Left lung (tissue), 10 donors: ENCODE data around the gene CNNM3. TPM values are rescaled to one million over a fixed set of nuclear protein-coding genes. Genes with fewer than 3 reads are reported as not detected.
A peak's percentile ranks its signal among the peaks of the same experiment; 100 is the strongest.

Experiments
- ATAC-seq: fragments of 200-7000 bp; cut with Tn5 transposase; one replicate; pipeline ENCODE4 v1.9.1; 2020; ENCODE audit warnings: moderate library complexity
- DNase-seq, 4 donors: peaks; one replicate each; pipeline ENCODE4 v3.0.0-alpha.2; 2013 to 2020
- H3K27ac ChIP-seq, 2 donors: fragments of 200-600 bp; sonication (generic) in 1 of 2; one replicate each; pipeline versions ENCODE4 v1.5.0 to v1.8.0; 2020 to 2021
- H3K27me3 ChIP-seq, 2 donors: fragments of 200-600 bp; sonication (generic) in 1 of 2; one replicate each; pipeline versions ENCODE4 v1.5.0 to v1.8.0; 2020 to 2021
- H3K36me3 ChIP-seq, 2 donors: fragments of 200-600 bp; sonication (generic) in 1 of 2; one replicate each; pipeline versions ENCODE4 v1.5.0 to v1.8.0; 2020 to 2021
- H3K4me1 ChIP-seq, 2 donors: fragments of 200-600 bp; one replicate each; pipeline ENCODE4 v1.8.0; 2021
- H3K4me3 ChIP-seq, 2 donors: fragments of 200-600 bp; sonication (generic) in 1 of 2; one replicate each; pipeline versions ENCODE4 v1.5.0 to v1.8.0; 2020 to 2021; ENCODE audit warnings: mild to moderate bottlenecking in 1 of 2
- H3K9me3 ChIP-seq, 2 donors: fragments of 200-600 bp; sonication (generic) in 1 of 2; one replicate each; pipeline versions ENCODE4 v1.5.0 to v1.8.0; 2020 to 2021
- CTCF ChIP-seq, 2 donors: fragments of 200-600 bp; sonication (generic) in 1 of 2; IDR thresholded peaks; one replicate each; pipeline versions ENCODE4 v1.5.0 to v1.8.0; 2021; ENCODE audit warnings: antibody characterized with exemption in 2 of 2
- intact Hi-C, 2 donors: fragments of 100-400 bp; cut with DNase I; formaldehyde crosslinking; loops; one replicate each; pipeline versions ENCODE4 v1.11.2 to v1.14.2; 2022
- polyA plus RNA-seq, 6 donors: library from polyadenylated mRNA; unstranded; fragments of 120-200 nt; gene quantifications; one replicate each; pipeline ENCODE4 v1.2.1, GENCODE V29; 2013; ENCODE audit not compliant: insufficient read length in 6 of 6
- total RNA-seq, 2 donors: library from RNA; stranded (reverse); fragmentation: NEBNext Ultra II Directional; extraction: Animal tissue kit (Norgen Biotek cat#: 25700); gene quantifications; one replicate each; pipeline ENCODE4 v1.2.1, GENCODE V29; 2021
- donor health status: DM: no; HTN: yes; CAD: no.
- donor health status: DM: no; HTN: no; CAD: no.

CNNM3 gene
- total and polyA plus RNA-seq, 8 donors = 24.8 to 37.9 (median 32.2) TPM

- ATAC-seq (no peak), DNase-seq (no peak)
- no peak overlapping the region for H3K4me3 ChIP-seq
- H3K36me3 ChIP-seq = peaks cover 0 to 74% of the 10 kb centered on the region in 2 donors
- no peaks in the 10 kb centered on the region for H3K4me1 ChIP-seq
- H3K9me3 ChIP-seq = no peaks in the 10 kb centered on the region
- no peak for TF ChIP-seq CTCF (IDR thresholded peaks at IDR 0.05)
- H3K27me3 ChIP-seq = no peaks in the 10 kb centered on the region
- H3K27ac ChIP-seq = no peak overlapping the region
- intact Hi-C loops = no loop called here
Measured at GRCh38 chr2:96847586-96847985, 31.5 kb downstream of the CNNM3 start.

- DNase-seq (peak in 1 of 4 donors; percentile 51), ATAC-seq (no peak)
- no peaks in the 10 kb centered on the region for H3K9me3 ChIP-seq
- H3K36me3 ChIP-seq = peaks cover 0 to 81% of the 10 kb centered on the region in 2 donors
- no peaks in the 10 kb centered on the region for H3K27me3 ChIP-seq
- H3K4me3 ChIP-seq = no peak overlapping the region
- H3K27ac ChIP-seq = no peak overlapping the region
- intact Hi-C loops = no loop called here
- no peaks in the 10 kb centered on the region for H3K4me1 ChIP-seq
- TF ChIP-seq CTCF (IDR thresholded peaks at IDR 0.05) = no peak
Measured at GRCh38 chr2:96848264-96848663, 32.2 kb downstream of the CNNM3 start.

- DNase-seq (no peak), ATAC-seq (no peak)
- no peak for TF ChIP-seq CTCF (IDR thresholded peaks at IDR 0.05)
- no peak overlapping the region for H3K27ac ChIP-seq
- H3K9me3 ChIP-seq = no peaks in the 10 kb centered on the region
- H3K4me1 ChIP-seq = peaks cover 4 to 9% of the 10 kb centered on the region in 2 donors
- peaks cover 0 to 66% of the 10 kb centered on the region in 2 donors for H3K36me3 ChIP-seq
- intact Hi-C loops = no loop called here
- H3K4me3 ChIP-seq = no peak overlapping the region
- no peaks in the 10 kb centered on the region for H3K27me3 ChIP-seq
Measured at GRCh38 chr2:96852667-96853066, 36.6 kb downstream of the CNNM3 start.

- Histone ChIP-seq H3K36me3 (peaks cover 0 to 59% of the 10 kb centered on the region in 2 donors), H3K9me3 (no peaks in the 10 kb centered on the region), H3K27ac (no peak overlapping the region), H3K4me1 (peaks cover 4 to 9% of the 10 kb centered on the region in 2 donors), H3K4me3 (no peak overlapping the region), H3K27me3 (no peaks in the 10 kb centered on the region)
- no peak for TF ChIP-seq CTCF (IDR thresholded peaks at IDR 0.05)
- ATAC-seq (no peak), DNase-seq (no peak)
- intact Hi-C loops = no loop called here
Measured at GRCh38 chr2:96853321-96853720, 37.3 kb downstream of the CNNM3 start.

- Histone ChIP-seq H3K27ac (peak overlapping the region; percentile 78 to 86), H3K4me1 (peaks cover 12 to 41% of the 10 kb centered on the region in 2 donors), H3K36me3 (peaks cover 0 to 42% of the 10 kb centered on the region in 2 donors), H3K4me3 (peak overlapping the region; percentile 86 to 93), H3K9me3 (no peaks in the 10 kb centered on the region), H3K27me3 (peaks cover 0 to 7% of the 10 kb centered on the region in 2 donors)
- DNase-seq = no peak
- peak; percentile 7 for ATAC-seq
- no peak for TF ChIP-seq CTCF (IDR thresholded peaks at IDR 0.05)
- intact Hi-C loops = no loop called here
Measured at GRCh38 chr2:96856776-96857666, 41.0 kb downstream of the CNNM3 start.
